C4-2B (cell line): ENCODE results near the gene MBD3.
"Not testable (repeated sequence)": the region's sequence is repeated elsewhere in the genome, so short reads cannot be mapped to it uniquely, and the experiment has no call there.

Experiments
- H3K27ac ChIP-seq: fragments of 450-650 bp; 2 replicates; pipeline ENCODE4 v1.5.1; 2017
- ZFX ChIP-seq: fragments of 450-650 bp; IDR thresholded peaks from 2 replicates; pipeline ENCODE4 v1.6.1; 2017
- TF ChIP-seq, protein P1 (sequence below): fragments of 450-650 bp; conservative IDR thresholded peaks from 2 replicates; pipeline ENCODE4 v1.5.1; 2017; ENCODE audit warnings: mild to moderate bottlenecking

Gene MBD3

DNA sequence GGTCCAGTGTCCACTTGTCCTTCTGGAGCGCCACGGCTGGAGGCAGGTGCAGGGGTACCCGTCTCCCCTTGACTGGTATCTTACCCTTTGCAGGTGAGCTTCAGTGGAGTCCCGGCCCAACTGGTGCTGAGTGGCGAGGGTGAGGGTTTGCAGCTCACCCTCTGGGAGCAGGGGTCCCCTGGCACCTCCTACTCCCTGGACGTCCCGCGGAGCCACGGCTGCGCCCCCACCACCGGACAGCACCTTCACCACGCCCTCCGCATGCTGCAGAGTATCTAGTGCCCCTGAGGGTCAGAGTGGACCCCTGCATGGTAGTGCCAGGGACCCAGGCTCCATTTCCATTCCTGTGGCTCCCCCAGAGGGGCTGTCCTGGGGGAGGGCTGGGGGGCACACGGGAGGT lies 57.7 kb downstream of the MBD3 start:
- TF ChIP-seq, protein P1, sequence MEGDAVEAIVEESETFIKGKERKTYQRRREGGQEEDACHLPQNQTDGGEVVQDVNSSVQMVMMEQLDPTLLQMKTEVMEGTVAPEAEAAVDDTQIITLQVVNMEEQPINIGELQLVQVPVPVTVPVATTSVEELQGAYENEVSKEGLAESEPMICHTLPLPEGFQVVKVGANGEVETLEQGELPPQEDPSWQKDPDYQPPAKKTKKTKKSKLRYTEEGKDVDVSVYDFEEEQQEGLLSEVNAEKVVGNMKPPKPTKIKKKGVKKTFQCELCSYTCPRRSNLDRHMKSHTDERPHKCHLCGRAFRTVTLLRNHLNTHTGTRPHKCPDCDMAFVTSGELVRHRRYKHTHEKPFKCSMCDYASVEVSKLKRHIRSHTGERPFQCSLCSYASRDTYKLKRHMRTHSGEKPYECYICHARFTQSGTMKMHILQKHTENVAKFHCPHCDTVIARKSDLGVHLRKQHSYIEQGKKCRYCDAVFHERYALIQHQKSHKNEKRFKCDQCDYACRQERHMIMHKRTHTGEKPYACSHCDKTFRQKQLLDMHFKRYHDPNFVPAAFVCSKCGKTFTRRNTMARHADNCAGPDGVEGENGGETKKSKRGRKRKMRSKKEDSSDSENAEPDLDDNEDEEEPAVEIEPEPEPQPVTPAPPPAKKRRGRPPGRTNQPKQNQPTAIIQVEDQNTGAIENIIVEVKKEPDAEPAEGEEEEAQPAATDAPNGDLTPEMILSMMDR: no peak
- no peak for TF ChIP-seq ZFX
- no peak overlapping the region for H3K27ac ChIP-seq

DNA sequence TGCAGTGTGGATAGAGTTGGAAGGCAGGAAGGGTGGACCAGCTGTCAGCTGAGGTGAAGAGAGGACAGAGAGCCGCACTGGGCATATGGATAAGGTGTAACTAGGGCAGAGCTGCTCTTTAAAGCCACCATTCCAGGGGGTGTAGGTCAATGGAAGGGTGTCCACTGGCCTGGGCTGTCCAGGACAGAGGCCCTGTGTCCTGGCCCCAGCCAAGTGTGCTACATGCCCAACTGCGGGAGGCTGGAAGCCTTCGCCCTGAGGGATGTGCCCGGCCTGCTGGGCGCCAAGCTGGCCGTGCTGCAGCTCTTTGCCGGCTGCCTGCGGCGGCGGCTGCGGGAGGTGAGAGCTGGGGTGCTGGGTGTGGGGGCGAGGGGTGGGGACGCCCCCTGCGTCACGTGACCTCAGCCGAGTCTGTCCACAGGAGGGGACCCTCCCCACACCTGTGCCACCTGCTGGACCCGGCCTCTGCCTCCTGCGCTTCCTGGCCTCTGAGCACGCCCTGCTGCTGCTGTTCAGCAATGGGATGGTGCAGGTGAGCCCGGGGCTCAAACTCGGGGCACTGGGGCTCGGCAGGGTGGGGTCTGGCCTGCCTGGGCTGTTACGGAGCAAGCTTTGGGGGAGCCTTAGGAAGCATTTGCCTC lies 59.0 kb downstream of the MBD3 start:
- TF ChIP-seq ZFX: no peak
- TF ChIP-seq, protein P1: no peak
- H3K27ac ChIP-seq: no peak overlapping the region

DNA sequence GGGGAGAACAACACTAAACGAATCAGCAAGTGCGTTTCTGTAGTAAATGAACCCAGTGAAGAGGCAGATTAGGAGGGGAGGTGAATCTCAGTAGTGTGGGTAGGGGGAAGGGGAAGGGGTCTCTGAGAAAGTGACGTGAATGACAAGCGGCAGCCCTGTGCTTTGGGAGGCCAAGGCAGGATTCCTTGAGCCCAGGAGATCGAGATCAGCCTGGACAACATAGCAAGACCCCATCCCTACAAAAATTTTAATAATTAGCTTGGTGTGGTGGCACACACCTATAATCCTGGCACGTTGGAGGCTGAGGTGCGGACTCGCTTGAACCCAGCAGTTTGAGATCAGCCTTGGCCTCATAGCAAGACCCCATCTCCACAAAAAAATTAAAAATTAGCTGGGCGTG lies 60.7 kb downstream of the MBD3 start:
- H3K27ac ChIP-seq: no peak overlapping the region
- TF ChIP-seq, protein P1: no peak
- no peak for TF ChIP-seq ZFX

DNA sequence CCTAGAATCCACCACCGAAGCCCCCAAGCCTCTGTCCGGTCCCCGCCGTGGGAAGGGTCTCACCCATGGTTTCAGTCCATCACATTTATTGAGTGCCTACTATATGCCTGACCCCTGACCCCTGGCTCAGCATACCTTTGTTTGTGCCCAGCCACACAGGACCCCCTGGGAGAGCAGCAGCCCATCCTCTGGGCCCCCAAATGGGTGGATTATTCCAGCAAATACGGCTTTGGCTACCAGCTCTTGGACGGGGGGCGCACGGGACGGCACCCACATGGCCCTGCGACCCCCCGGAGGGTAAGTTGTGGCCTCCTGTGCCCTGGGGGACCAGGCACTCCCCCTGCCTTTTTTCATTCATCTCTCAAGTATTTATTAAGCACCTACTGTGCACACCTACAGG lies 61.1 kb downstream of the MBD3 start:
- TF ChIP-seq, protein P1: no peak
- TF ChIP-seq ZFX: no peak
- no peak overlapping the region for H3K27ac ChIP-seq

DNA sequence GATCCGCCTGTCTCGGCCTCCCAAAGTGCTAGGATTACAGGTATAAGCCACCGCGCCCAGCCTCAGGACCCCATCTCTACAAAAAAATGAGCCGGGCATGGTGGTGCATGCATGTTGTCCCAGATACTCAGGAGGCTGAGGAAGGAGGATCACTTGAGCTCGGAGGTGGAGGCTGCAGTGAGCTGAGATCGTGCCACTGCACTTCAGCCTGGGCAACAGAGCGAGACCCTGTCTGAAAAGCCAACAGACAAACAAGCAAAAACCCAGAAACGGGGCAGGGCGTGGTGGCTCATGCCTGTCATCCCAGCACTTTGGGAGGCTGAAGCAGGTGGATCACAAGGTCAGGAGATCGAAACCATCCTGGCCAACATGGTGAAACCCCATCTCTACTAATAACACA lies 61.8 kb downstream of the MBD3 start:
- H3K27ac ChIP-seq: not testable (repeated sequence)

DNA sequence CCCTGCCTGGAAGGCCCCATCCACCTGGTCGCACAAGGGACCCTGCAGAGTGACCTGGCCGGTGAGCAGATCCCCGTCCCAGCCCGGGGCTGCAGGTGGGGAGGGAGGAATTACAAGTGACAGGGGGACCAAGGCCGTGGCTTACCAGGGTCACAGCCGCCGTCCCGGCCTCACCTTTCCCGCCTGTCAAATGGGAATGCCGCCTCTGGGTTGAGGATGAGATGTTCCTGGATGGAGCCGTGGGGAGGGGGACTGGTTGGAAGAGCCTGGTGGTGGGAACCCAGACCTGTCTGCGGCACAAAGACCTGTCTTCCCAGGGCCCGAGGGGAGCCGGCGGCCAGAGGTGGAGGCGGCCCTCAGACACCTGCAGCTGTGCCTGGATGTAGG lies 63.2 kb downstream of the MBD3 start:
- TF ChIP-seq ZFX: no peak
- TF ChIP-seq, protein P1: no peak
- no peak overlapping the region for H3K27ac ChIP-seq

DNA sequence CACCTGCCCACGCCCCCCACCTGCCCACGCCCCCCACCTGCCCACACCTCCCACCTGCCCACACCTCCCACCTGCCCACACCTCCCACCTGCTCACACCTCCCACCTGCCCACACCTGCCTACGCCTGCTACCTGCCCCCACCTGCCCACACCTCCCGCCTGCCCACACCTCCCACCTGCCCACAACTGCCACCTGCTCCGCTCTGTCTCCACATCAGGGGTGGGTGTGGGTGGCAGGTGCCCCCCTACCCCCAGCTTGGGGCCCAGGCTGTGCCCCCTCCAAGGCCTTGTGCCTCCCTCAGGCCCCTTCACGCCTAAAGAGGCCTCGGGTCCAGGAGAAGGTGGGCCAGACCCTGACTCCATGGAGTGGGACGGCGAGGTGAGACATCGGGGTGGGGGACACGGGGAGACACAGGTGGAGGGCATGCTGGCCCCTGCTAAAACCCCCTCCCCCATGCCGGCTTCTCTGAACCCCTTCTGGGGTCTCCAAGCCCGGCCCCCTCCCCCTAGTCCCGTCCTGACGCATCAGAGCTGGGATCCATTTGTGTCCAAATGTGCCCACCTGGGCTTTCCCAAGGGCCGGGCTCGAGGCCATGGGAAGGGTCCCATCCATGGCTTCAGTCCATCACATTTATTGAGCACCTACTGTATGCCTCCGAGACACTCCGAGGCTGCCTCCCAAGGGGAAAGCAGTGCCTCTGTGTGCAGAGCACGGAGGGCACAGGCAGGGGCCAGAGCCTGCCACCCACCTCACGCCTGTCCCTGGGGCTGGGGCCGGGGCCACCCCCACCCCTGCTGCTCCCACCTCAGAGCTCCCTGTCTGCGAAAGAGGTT lies 63.9 kb downstream of the MBD3 start:
- no peak overlapping the region for H3K27ac ChIP-seq
- TF ChIP-seq ZFX: no peak
- TF ChIP-seq, protein P1: no peak
